Fibroblast of lung (primary cell): ENCODE measurements around the gene DSTN. TPM values are rescaled to one million over a fixed set of nuclear protein-coding genes. Genes with fewer than 3 reads are reported as not detected.

ENCODE experiments used
- DNase-seq, 2 donors: peaks; one replicate each; pipeline versions ENCODE4 v3.0.0 to v3.0.0-alpha.2; 2010; ENCODE audit warnings: low read depth in 2 of 2
- H2AFZ ChIP-seq: 2 replicates; pipeline ENCODE4 v1.5.1; 2012; ENCODE audit warnings: low read length, control low read depth, inconsistent platforms
- H3K27ac ChIP-seq: 2 replicates; pipeline ENCODE4 v1.5.1; 2011; ENCODE audit warnings: low read length, control low read depth; ENCODE audit not compliant: insufficient read depth
- H3K27me3 ChIP-seq: 2 replicates; pipeline ENCODE4 v1.5.1; 2011; ENCODE audit warnings: mild to moderate bottlenecking, low read length; ENCODE audit not compliant: control insufficient read depth, insufficient read depth
- H3K36me3 ChIP-seq: 2 replicates; pipeline ENCODE4 v1.5.1; 2011; ENCODE audit warnings: low read length; ENCODE audit not compliant: control insufficient read depth, insufficient read depth
- H3K4me1 ChIP-seq: 2 replicates; pipeline ENCODE4 v1.5.1; 2011; ENCODE audit warnings: low read length; ENCODE audit not compliant: control insufficient read depth, insufficient read depth; ENCODE audit errors: extremely low read depth
- H3K4me2 ChIP-seq: 2 replicates; pipeline ENCODE4 v1.5.1; 2011; ENCODE audit warnings: low read length, control low read depth; ENCODE audit not compliant: insufficient read depth; ENCODE audit errors: extremely low read depth
- H3K4me3 ChIP-seq, 4 experiments: fragments of 200-600 bp in 1 of 4; sonication (generic) in 1 of 4; replicated peaks in 1 of 4; 2 replicates each; pipeline ENCODE4 v1.5.1; 2011 to 2016; ENCODE audit warnings: low read length in 4 of 4, low read depth in 3 of 4, mild to moderate bottlenecking in 3 of 4, control low read depth in 2 of 4, inconsistent platforms in 1 of 4, mixed read lengths in 1 of 4; ENCODE audit not compliant: insufficient read depth in 1 of 4; ENCODE audit errors: control extremely low read depth in 1 of 4
- H3K79me2 ChIP-seq: 2 replicates; pipeline ENCODE4 v1.5.1; 2012; ENCODE audit warnings: mild to moderate bottlenecking, low read length, inconsistent platforms; ENCODE audit not compliant: control insufficient read depth, insufficient read depth
- H3K9ac ChIP-seq: 2 replicates; pipeline ENCODE4 v1.5.1; 2011; ENCODE audit warnings: mild to moderate bottlenecking, low read length, control low read depth; ENCODE audit not compliant: insufficient read depth
- H3K9me3 ChIP-seq: 2 replicates; pipeline ENCODE4 v1.5.1; 2012; ENCODE audit warnings: low read depth, low read length; ENCODE audit not compliant: control insufficient read depth, insufficient read depth
- H4K20me1 ChIP-seq: 2 replicates; pipeline ENCODE4 v1.5.1; 2011; ENCODE audit warnings: low read length; ENCODE audit not compliant: control insufficient read depth, insufficient read depth; ENCODE audit errors: extremely low read depth
- CTCF ChIP-seq, 2 donors: IDR thresholded peaks in 1 of 2; conservative IDR thresholded peaks in 1 of 2; 1 replicate in 1 of 2; 2 replicates in 1 of 2; pipeline ENCODE4 v1.5.1; 2011 to 2012; ENCODE audit warnings: low read length in 2 of 2, control low read depth in 1 of 2, inconsistent platforms in 1 of 2, low read depth in 1 of 2, mild to moderate bottlenecking in 1 of 2
- EZH2 ChIP-seq: IDR thresholded peaks from 2 replicates; pipeline ENCODE4 v1.5.1; 2012; ENCODE audit warnings: low read length, control low read depth, mild to moderate bottlenecking; ENCODE audit errors: missing control alignments
- polyA plus RNA-seq, 2 donors: library from polyadenylated mRNA; depleted of rRNA in 1 of 2; stranded (reverse) in 1 of 2; unstranded in 1 of 2; fragments of >200 nt; gene quantifications; 2 replicates each; pipeline ENCODE4 v1.2.1, GENCODE V29; 2011 to 2012; ENCODE audit warnings: missing spikeins in 1 of 2
- total RNA-seq: library from RNA; depleted of rRNA; stranded (reverse); fragments of >200 nt; gene quantifications from 2 replicates; pipeline ENCODE4 v1.2.1, GENCODE V29; 2014

Gene DSTN
- total and polyA plus RNA-seq, 2 donors (not counting 1 experiment from before 2014, with no cell fraction given) = 289 to 737 TPM

DNA sequence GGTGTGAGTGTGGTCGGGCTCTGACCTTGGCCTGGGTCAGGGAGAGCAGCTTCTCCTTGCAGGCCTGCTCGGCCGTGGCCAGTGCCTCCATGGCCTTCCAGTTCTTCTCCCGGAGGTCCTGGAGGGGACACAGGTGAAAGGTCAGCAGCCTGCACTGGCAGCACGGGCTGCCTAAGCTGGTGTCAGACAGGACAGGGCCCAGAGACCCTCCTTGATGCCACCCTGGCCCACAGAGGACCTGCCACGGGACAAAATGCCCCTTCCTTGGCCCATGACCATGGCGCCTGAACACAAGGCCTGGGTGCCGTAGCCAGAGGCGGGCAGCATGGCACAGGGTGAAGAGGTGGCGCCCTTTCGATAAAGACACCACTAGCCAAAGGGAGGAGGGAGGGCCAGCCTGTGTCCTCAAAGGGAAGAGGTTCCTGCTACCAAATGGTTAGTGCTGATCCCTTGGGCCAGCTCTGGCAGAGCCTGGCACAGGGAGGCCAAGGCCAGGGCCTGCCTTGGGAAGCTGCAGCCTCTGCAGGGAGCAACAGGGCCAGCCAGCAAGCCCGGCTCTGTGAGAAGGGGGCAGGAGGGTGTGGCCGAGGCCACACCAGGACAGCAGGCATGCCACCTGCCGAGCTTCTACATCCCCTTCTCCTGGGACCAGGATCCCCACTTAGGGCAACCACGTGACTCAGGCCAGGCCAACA is 54.8 kb downstream of the DSTN start:
- DNase-seq = no peak
- Histone ChIP-seq H3K4me3 (no peak overlapping the region), H3K9me3 (no peaks in the 10 kb centered on the region), H3K36me3 (peaks cover 73% of the 10 kb centered on the region), H3K9ac (no peak overlapping the region), H3K27me3 (no peaks in the 10 kb centered on the region), H3K4me2 (no peak overlapping the region), H3K79me2 (peaks cover 5% of the 10 kb centered on the region), H3K27ac (no peak overlapping the region), H4K20me1 (no peaks in the 10 kb centered on the region), H2AFZ (no peak overlapping the region), H3K4me1 (no peaks in the 10 kb centered on the region)
- no peak for TF ChIP-seq EZH2

- Histone ChIP-seq H3K27ac (no peak overlapping the region), H3K9ac (no peak overlapping the region), H3K79me2 (peaks cover 5% of the 10 kb centered on the region), H3K27me3 (no peaks in the 10 kb centered on the region), H3K4me1 (no peaks in the 10 kb centered on the region), H3K4me3 (no peak overlapping the region), H4K20me1 (no peaks in the 10 kb centered on the region), H3K4me2 (no peak overlapping the region), H2AFZ (no peak overlapping the region), H3K9me3 (no peaks in the 10 kb centered on the region), H3K36me3 (peaks cover 70% of the 10 kb centered on the region)
- no peak for DNase-seq
- TF ChIP-seq EZH2 (no peak), CTCF (conservative IDR thresholded peaks at IDR 0.05 in 1 of 2, IDR thresholded peaks at IDR 0.05 in 1 of 2; ENCODE audit: low read depth in 1 of 2, low read length in 2 of 2) (no peak)
These were observed 55.6 kb downstream of the DSTN start for GRCh38 chr20:17625246-17626051.

DNA sequence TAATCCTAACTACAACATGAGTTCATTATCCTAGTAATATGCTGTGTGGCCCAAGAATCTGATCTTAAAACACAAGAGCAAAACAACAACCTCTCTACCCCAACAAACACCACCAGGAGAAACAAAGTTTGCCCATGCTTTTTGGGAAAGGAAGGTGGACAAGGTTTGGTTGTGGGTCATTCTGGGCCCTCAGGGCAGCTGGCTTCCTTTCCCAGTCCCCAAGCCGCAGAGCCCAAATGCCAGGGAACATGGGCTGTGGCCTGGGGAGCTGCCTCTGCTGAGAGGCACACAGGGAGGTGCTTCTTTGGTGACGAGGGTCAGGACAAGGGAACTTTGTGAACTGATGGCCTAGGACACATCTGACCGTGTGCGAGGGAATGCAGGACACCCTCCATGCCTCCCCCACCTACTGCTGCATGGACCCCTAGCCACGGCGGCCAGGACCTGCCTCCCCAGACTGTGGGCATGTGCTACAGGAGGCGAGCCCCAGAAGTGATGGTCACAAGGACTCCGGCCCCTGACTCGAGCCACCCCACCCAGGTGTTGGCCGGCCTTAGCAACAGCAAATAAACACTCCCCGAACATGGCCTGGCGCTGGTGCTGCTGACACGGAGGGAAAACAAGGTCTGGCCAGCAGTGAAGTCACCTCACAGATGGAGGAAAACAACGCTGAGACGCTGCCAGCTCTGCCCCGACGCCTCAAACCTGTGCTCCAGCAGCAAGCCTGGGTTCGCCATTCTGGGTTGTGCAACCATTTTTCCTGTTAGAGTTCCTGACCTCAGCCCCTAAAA is 56.5 kb downstream of the DSTN start:
- peaks cover 5% of the 10 kb centered on the region for H3K79me2 ChIP-seq
- no peak overlapping the region for H3K9ac ChIP-seq
- TF ChIP-seq EZH2 = no peak
- no peak for TF ChIP-seq CTCF (conservative IDR thresholded peaks at IDR 0.05 in 1 of 2, IDR thresholded peaks at IDR 0.05 in 1 of 2; ENCODE audit: low read depth in 1 of 2, low read length in 2 of 2)
- H3K4me3 ChIP-seq = no peak overlapping the region
- H2AFZ ChIP-seq = no peak overlapping the region
- H3K9me3 ChIP-seq = no peaks in the 10 kb centered on the region
- no peaks in the 10 kb centered on the region for H4K20me1 ChIP-seq
- no peaks in the 10 kb centered on the region for H3K27me3 ChIP-seq
- peaks cover 70% of the 10 kb centered on the region for H3K36me3 ChIP-seq
- no peaks in the 10 kb centered on the region for H3K4me1 ChIP-seq
- H3K4me2 ChIP-seq = no peak overlapping the region
- DNase-seq = no peak
- H3K27ac ChIP-seq = peak overlapping the region; percentile 10
